ENCODE results near the gene GDF2.

Gene GDF2

DNA sequence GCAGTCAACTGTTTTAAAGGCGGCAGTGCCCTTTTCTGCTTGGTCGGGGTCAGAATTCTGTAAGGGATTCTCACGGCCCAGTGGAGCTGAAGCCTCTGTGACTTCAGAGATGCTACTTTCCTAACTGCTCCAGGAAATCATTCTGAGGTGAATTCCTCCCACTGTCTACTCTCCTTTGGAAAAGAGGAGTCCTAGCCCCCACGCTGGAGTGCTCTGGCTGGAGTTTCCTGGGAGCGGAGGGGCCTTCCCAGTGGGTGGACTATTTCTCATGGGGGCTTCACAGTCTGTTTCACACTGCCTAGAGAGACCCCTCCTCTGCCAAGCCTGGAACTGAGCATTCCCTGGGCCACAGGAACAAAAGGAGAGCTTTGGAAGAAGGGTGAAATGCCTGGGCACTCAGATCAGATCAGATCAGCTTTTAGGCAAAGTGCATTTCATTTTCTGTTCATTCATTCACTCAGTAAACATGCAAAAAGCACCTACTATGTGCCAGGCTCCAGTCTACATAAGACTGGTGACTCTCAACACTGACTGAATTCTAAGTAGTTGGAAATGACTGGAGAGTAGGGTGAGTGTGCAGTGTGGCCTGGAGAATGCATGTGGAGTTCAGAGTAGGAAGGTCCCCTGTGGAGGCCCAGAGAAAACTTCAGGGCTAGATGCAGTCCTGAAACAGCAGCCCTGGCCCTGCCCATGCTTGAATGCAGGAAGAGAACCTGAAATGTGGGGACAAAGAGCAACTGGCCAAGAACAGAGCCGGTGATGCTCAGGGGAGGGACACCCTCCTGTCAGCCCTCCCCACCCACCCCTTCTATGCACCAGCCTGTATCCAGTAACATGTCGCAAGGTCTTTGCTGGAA lies 49.6 kb downstream of the GDF2 start:
- DNase-seq: no peak

DNA sequence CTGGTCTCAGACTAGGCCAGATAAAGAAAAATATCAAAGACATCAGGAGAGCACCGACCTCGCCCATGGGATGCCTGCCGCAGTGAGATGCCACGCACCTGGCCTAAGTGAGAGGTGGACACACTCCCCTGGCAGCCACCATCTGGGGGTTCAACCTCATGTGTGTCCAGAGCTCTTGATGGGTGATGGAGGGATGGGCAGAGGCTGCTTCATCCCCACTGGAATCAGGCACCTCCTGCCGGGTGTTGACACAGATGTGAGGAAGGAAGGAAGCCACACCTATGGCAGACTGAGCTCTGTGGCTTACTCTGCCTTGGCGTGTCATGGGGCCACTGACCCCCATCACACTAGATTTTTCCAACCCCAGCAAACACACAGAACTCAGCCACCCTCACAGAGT lies 50.5 kb downstream of the GDF2 start:
- no peak for DNase-seq

GRCh38 chr10:47374611-47375536 lies 52.6 kb downstream of the GDF2 start:
- no peak for DNase-seq

DNA sequence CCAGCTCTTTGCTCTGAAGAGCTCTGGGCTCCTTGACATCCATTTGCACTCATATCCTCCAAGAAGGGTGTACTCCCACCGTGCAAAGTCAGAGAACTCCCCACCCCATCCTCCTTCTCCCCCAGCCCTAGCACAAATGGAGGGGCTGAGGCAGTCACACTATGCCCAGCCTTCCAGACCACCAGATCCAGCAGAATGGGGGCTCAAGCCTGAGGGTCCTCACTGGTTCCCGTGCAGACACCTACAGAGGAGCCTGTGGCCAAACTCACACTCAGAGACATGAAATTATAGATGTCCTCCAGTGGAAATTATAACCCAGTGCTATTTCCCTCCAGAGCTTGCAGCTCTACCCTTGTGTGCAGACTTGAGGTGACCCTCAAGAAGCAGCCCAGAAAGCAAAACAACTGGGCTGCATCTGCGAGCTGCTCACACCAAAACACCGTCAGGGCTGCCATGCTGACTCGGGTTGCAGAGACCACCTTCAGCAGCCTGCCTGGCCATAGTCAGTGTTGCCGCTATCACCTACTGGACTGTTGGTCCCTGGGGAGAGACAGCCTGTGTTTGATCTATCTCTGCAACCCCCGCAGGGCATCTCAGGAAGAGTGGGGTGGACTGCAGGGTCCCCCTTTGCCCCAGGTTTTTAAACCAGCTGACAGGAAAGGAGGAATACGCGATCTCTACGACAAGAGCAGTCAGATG lies 54.4 kb downstream of the GDF2 start:
- no peak for DNase-seq
